Activated CD8-positive, alpha-beta T cell treated with anti-CD3 and anti-CD28 coated beads for 36 hours (primary cell): ENCODE data around the gene TXNL4A. TPM values are rescaled to one million over a fixed set of nuclear protein-coding genes. Genes with fewer than 3 reads are reported as not detected.
"Not testable (repeated sequence)": the region's sequence is repeated elsewhere in the genome, so short reads cannot be mapped to it uniquely, and the experiment has no call there.

Source experiments
- ATAC-seq: fragments of 200-7000 bp; cut with Tn5 transposase; one replicate; pipeline ENCODE4 v1.10.0; 2021; ENCODE audit warnings: mild to moderate bottlenecking, moderate library complexity
- CTCF ChIA-PET: fragments of 350-600 bp; sonication (Branson Sonifier 250); formaldehyde crosslinking; loops from one replicate; lab custom pipeline; 2021; ENCODE audit warnings: antibody characterized with exemption; lab: Charles Lee
- POLR2A ChIA-PET: fragments of 350-600 bp; sonication (Branson Sonifier 250); formaldehyde crosslinking; loops from one replicate; lab custom pipeline; 2021; ENCODE audit warnings: antibody characterized with exemption; lab: Charles Lee
- DNase-seq: peaks from one replicate; pipeline ENCODE4 v3.0.0-alpha.2; 2020
- H3K27ac Mint-ChIP-seq: one replicate; pipeline ENCODE4 v1.8.0; 2021; ENCODE audit warnings: mild to moderate bottlenecking, mixed read lengths
- H3K27me3 Mint-ChIP-seq: one replicate; pipeline ENCODE4 v1.8.0; 2021; ENCODE audit warnings: mixed read lengths
- H3K36me3 Mint-ChIP-seq: one replicate; pipeline ENCODE4 v1.8.0; 2021; ENCODE audit warnings: low read depth, mixed read lengths
- H3K4me1 Mint-ChIP-seq: one replicate; pipeline ENCODE4 v1.8.0; 2021; ENCODE audit warnings: low read depth, mixed read lengths
- H3K4me3 Mint-ChIP-seq: one replicate; pipeline ENCODE4 v1.8.0; 2021; ENCODE audit warnings: mild to moderate bottlenecking, moderate library complexity, mixed read lengths
- H3K9me3 Mint-ChIP-seq: one replicate; pipeline ENCODE4 v1.8.0; 2021; ENCODE audit warnings: mixed read lengths
- intact Hi-C: fragments of 100-400 bp; cut with micrococcal nuclease; formaldehyde crosslinking; loops from one replicate; pipeline ENCODE4 v1.10.0; 2022
- total RNA-seq, 2 experiments: library from RNA; stranded (reverse); gene quantifications; one replicate each; pipeline ENCODE4 v1.2.3, GENCODE V29; 2021
- TF ChIP-seq, protein P1 (sequence below): fragments of 200-600 bp; IDR thresholded peaks from one replicate; pipeline ENCODE4 v1.8.0; 2022; ENCODE audit warnings: antibody characterized with exemption, mild to moderate bottlenecking

TXNL4A gene
- total RNA-seq, 2 experiments from 2014 or later: 172 to 189 TPM

DNA sequence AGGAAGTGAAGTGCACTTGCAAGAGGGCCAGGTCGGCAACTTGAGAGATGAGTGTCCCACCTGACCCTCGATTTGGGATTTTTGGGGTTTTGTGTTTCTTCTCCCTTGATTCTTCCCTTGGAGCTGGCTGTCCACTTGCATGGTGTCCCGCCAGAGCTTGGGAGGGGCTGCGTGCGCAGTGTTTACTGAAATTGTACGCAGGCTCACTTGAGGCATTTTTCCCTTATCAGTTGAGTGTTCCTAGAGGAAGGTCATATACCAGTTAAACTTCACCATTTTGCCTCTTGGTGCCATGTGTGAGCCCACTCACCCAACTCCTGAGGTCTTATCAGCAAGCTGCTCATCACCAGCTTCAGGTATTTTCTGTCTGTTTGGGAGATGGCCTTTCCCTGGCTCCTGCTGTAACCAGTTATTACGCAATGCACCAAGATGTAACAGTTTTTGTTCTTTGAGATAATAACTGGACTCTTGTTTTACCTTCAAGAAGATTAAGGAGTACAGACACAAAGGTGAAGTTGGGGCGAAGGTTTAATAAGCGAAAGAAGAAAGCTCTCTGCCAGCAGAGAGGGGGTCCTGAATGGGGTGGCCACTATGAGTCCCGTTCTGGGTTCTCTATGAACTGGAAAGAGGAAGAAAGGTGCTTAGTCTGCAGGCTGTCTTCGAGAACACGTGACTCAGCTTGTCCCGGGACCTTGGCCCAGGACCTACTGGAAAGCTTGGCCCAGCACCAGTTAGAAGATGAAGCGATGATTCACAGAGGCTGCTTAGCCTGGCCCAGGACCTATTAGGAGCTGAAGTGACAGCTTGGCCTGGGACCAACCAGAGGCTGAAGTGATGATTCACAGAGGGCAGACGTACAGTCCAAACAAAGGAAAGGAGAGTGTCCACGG is 21.5 kb upstream of the TXNL4A start:
- intact Hi-C loops: no loop called here
- POLR2A ChIA-PET: no interaction called here
- no peak for ATAC-seq
- DNase-seq: no peak
- Mint-ChIP-seq H3K27me3 (no peaks in the 10 kb centered on the region), H3K4me1 (no peaks in the 10 kb centered on the region), H3K27ac (no peak overlapping the region), H3K9me3 (peaks cover 17% of the 10 kb centered on the region), H3K36me3 (peaks cover 24% of the 10 kb centered on the region), H3K4me3 (no peak overlapping the region)
- TF ChIP-seq, protein P1, sequence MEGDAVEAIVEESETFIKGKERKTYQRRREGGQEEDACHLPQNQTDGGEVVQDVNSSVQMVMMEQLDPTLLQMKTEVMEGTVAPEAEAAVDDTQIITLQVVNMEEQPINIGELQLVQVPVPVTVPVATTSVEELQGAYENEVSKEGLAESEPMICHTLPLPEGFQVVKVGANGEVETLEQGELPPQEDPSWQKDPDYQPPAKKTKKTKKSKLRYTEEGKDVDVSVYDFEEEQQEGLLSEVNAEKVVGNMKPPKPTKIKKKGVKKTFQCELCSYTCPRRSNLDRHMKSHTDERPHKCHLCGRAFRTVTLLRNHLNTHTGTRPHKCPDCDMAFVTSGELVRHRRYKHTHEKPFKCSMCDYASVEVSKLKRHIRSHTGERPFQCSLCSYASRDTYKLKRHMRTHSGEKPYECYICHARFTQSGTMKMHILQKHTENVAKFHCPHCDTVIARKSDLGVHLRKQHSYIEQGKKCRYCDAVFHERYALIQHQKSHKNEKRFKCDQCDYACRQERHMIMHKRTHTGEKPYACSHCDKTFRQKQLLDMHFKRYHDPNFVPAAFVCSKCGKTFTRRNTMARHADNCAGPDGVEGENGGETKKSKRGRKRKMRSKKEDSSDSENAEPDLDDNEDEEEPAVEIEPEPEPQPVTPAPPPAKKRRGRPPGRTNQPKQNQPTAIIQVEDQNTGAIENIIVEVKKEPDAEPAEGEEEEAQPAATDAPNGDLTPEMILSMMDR: no peak
- CTCF ChIA-PET: no interaction called here

DNA sequence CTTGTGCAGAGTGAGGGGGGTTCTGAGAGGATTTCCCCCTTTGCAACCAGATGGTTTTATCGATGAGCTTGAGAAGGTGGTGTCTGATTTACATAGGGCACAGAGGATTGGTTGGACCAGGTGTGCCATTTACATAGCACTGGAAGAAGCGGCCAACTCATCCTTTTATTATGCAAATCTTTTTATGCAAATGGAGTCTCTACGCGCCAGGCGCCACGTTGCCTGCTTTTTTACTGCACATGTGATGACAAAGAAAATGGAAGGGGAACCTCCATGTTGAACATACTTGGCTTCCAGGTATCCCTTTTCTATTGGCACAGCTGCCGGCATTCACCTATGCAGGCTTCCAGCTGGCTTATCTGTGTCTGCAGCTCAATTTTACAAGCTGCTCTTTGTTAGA is 18.4 kb upstream of the TXNL4A start:
- DNase-seq (no peak), ATAC-seq (no peak)
- H3K4me3 Mint-ChIP-seq: no peak overlapping the region
- TF ChIP-seq, protein P1: no peak
- H3K9me3 Mint-ChIP-seq: peaks cover 11% of the 10 kb centered on the region
- H3K27me3 Mint-ChIP-seq: no peaks in the 10 kb centered on the region
- H3K4me1 Mint-ChIP-seq: no peaks in the 10 kb centered on the region
- intact Hi-C loops: no loop called here
- H3K27ac Mint-ChIP-seq: no peak overlapping the region
- ChIA-PET CTCF (no interaction called here), POLR2A (no interaction called here)
- peaks cover 15% of the 10 kb centered on the region for H3K36me3 Mint-ChIP-seq

DNA sequence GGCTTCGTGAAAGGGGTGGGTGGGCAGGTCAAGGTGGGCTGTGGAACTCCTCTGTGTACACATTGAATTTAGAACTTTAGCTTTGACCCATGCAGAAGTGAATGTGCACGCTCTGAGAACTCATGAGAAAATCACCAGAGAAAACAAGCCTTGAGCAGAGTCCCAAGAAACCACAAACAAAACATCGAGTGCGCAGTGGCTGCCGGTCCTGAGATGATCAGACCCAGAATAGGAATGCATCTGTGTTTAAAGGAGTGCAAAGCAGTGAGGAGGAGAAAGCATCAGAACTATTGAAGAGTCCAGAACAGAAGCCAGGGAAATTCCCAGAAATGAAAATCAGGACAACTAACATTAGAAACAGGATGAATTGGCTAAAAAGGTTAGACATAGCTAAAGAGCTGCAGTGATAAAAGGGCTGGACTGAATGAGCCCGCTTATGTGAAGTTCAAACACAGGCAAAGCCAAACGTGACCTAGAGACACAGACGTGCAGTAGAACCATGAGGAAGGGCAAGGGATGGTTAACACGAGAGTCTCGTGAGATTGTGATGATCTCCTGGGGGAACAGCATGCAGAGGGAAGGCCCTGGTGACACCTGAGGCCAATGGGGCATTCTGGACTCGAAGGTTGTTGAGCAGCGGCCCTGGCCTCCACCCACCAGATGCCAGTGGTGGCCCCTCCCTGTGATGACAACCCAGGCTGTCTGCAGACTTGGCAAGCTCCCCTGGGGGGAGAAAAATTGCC is 16.4 kb upstream of the TXNL4A start:
- ChIA-PET CTCF (no interaction called here), POLR2A (no interaction called here)
- TF ChIP-seq, protein P1: no peak
- Mint-ChIP-seq H3K9me3 (peaks cover 12% of the 10 kb centered on the region), H3K4me1 (peaks cover 1% of the 10 kb centered on the region), H3K4me3 (no peak overlapping the region), H3K27ac (no peak overlapping the region), H3K36me3 (peaks cover 13% of the 10 kb centered on the region), H3K27me3 (no peaks in the 10 kb centered on the region)
- intact Hi-C loops: no loop called here
- ATAC-seq (no peak), DNase-seq (no peak)

DNA sequence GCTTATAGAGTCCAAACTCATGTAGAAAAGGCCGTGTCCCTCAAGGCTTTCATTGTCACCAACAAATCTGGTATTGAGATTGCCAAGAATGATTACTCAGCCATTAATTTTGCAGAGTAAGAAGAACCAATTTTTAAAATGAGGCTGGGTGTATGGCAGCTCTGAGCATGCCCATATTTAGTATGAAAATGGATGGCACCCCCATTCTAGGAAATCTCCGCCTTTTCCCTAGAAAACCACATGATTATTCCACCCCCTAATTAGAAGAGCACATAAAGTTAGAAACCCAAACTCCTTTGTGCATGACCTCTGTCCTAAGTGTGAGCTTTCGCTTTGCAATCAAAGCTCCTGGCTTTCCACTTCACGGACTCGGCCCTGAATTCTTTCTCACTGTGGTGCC is 14.1 kb upstream of the TXNL4A start:
- POLR2A ChIA-PET: no interaction called here
- ATAC-seq (no peak), DNase-seq (no peak)
- Mint-ChIP-seq H3K27ac (no peak overlapping the region), H3K27me3 (no peaks in the 10 kb centered on the region), H3K36me3 (peaks cover 7% of the 10 kb centered on the region), H3K4me3 (no peak overlapping the region), H3K9me3 (peaks cover 12% of the 10 kb centered on the region), H3K4me1 (peaks cover 3% of the 10 kb centered on the region)
- CTCF ChIA-PET: interaction anchor here (0.8 kb wide), 1 partner anchor 151 kb away, joined by 3 read pairs; no protein-coding TSS in a partner anchor
- intact Hi-C loops: no loop called here
- TF ChIP-seq, protein P1: no peak

DNA sequence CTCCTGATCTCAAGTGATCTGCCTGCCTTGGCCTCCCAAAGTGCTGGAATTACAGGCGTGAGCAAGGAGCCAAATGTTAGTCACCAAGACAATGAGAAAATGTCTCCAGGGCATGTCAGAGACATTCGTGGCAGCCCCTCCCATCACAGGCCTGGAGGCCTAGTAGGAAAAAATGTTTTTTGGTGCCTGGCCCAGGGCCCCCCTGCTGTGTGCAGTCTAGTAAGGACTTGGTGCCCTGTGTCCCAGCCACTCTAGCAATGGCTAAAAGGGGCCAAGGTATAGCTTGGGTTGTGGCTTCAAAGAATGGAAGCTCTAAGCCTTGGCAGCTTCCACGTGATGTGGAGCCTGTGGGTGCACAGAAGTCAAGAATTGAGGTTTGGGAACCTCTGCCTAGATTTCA is 12.5 kb upstream of the TXNL4A start:
- TF ChIP-seq, protein P1: no peak
- no peak overlapping the region for H3K4me3 Mint-ChIP-seq
- DNase-seq (no peak), ATAC-seq (no peak)
- intact Hi-C loops: no loop called here
- H3K9me3 Mint-ChIP-seq: peaks cover 10% of the 10 kb centered on the region
- H3K27ac Mint-ChIP-seq: no peak overlapping the region
- H3K36me3 Mint-ChIP-seq: peaks cover 7% of the 10 kb centered on the region
- CTCF ChIA-PET: no interaction called here
- peaks cover 3% of the 10 kb centered on the region for H3K4me1 Mint-ChIP-seq
- H3K27me3 Mint-ChIP-seq: no peaks in the 10 kb centered on the region
- POLR2A ChIA-PET: no interaction called here

DNA sequence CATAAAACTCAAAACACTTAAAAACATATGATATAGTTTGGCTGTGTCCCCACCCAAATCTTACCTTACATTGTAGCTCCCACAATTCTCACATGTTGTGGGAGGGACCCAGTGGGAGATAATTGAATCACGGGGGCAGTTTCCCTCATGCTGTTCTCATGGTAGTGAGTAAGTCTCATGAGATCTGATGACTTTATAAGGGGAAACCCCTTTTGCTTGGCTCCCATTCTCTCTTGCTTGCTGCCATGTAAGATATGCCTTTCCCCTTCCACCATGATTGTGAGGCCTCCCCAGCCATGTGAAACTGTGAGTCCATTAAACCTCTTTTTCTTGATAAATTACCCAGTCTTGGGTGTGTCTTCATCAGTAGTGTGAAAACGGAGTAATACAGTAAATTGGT is 11.3 kb upstream of the TXNL4A start:
- H3K36me3 Mint-ChIP-seq, DNase-seq, POLR2A ChIA-PET, H3K4me3 Mint-ChIP-seq, ATAC-seq, intact Hi-C loops, H3K27me3 Mint-ChIP-seq, CTCF ChIA-PET, H3K9me3 Mint-ChIP-seq, H3K4me1 Mint-ChIP-seq: not testable (repeated sequence)
- H3K27ac Mint-ChIP-seq: peak overlapping the region; percentile 31
